Endothelial cell (in vitro differentiated cells): ENCODE data around the gene LTO1. TPM values are rescaled to one million over a fixed set of nuclear protein-coding genes. Genes with fewer than 3 reads are reported as not detected.

Source experiments
- DNase-seq: peaks from one replicate; pipeline ENCODE4 v3.0.0; 2021; ENCODE audit warnings: low spot score
- H3K27ac Mint-ChIP-seq: one replicate; pipeline ENCODE4 v1.8.0; 2021; ENCODE audit warnings: mixed read lengths, inconsistent platforms; ENCODE audit not compliant: unreplicated experiment
- H3K27me3 Mint-ChIP-seq: one replicate; pipeline ENCODE4 v1.8.0; 2021; ENCODE audit warnings: mild to moderate bottlenecking, moderate library complexity, mixed read lengths, inconsistent platforms; ENCODE audit not compliant: unreplicated experiment
- H3K36me3 Mint-ChIP-seq: one replicate; pipeline ENCODE4 v1.8.0; 2021; ENCODE audit warnings: mild to moderate bottlenecking, low read depth, mixed read lengths, inconsistent platforms; ENCODE audit not compliant: unreplicated experiment
- H3K4me1 Mint-ChIP-seq: one replicate; pipeline ENCODE4 v1.8.0; 2021; ENCODE audit warnings: mild to moderate bottlenecking, mixed read lengths, inconsistent platforms; ENCODE audit not compliant: unreplicated experiment
- H3K4me3 Mint-ChIP-seq: one replicate; pipeline ENCODE4 v1.8.0; 2021; ENCODE audit warnings: mild to moderate bottlenecking, mixed read lengths, inconsistent platforms; ENCODE audit not compliant: unreplicated experiment
- H3K9me3 Mint-ChIP-seq: one replicate; pipeline ENCODE4 v1.8.0; 2021; ENCODE audit warnings: mixed read lengths, inconsistent platforms; ENCODE audit not compliant: unreplicated experiment
- total RNA-seq: library from RNA; stranded (reverse); fragmentation: NEBNext Ultra II Directional; extraction: Animal tissue kit (Norgen Biotek cat#: 25700); gene quantifications from one replicate; pipeline ENCODE4 v1.2.1, GENCODE V29; 2021; ENCODE audit not compliant: unreplicated experiment
- TF ChIP-seq, protein P1 (sequence below): fragments of 200-600 bp; sonication (generic); IDR thresholded peaks from one replicate; pipeline ENCODE4 v1.5.0; 2021; ENCODE audit warnings: antibody characterized with exemption; ENCODE audit not compliant: unreplicated experiment

Gene LTO1
- total RNA-seq, 1 donor from 2014 or later: 23.3 TPM

DNA sequence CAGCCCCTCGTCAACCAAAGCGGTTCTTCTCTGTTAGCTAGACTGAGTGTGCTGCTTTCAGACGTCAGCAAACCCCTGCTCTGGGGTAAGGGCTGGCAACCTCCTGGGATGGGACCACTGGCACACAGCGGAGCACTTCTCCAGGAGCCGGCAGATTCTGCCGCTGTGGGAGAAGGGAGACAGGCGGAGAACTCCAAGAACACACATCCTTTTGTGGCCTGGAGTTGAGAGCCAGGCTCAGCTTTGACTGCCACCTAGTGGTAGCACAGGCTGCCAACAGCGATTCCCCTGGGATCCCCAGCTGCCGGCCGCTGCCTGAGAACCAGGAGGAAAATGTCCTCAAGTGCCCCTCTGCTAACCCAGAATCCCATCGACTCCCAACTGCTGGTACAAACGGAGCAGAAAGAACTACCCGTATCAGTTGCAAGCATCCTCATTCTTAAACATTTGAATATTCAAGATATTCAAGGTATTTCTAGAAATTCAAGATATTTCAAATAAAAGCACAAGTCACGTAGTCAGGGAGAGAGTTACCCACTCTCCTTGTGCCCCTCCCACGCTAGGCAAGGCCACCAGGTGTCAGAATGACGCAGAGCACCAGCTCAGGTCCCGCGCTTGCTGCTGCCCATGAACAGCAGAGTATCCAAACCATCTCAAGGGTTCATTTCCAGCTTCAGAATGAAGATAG lies 4.9 kb downstream of the LTO1 start:
- Mint-ChIP-seq H3K4me3 (no peak overlapping the region), H3K27ac (peak overlapping the region; percentile 22), H3K27me3 (peaks cover 6% of the 10 kb centered on the region)

DNA sequence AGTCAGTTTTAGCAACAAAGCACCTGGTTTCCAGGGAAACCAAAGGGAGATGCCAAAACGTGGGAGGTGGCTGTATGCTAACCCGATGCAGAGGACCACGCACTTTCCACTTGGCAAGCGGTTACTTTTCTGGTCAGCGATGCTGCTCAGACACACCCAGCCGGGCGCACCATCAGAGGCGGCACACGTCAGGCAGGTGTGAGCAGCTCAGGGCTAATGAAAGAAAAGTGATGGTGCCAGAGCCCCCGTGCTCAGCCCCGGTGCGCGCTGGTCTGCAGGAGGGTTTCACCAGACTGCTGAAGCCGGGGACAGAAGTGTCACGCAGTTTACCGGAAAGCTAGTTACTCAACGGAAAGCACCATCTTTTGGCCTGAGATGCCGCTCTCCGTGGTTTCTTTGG lies 5.7 kb downstream of the LTO1 start:
- no peak for DNase-seq
- Mint-ChIP-seq H3K27me3 (peaks cover 6% of the 10 kb centered on the region), H3K36me3 (peaks cover 26% of the 10 kb centered on the region), H3K9me3 (no peaks in the 10 kb centered on the region), H3K4me1 (peaks cover 6% of the 10 kb centered on the region), H3K27ac (no peak overlapping the region), H3K4me3 (no peak overlapping the region)
- TF ChIP-seq, protein P1, sequence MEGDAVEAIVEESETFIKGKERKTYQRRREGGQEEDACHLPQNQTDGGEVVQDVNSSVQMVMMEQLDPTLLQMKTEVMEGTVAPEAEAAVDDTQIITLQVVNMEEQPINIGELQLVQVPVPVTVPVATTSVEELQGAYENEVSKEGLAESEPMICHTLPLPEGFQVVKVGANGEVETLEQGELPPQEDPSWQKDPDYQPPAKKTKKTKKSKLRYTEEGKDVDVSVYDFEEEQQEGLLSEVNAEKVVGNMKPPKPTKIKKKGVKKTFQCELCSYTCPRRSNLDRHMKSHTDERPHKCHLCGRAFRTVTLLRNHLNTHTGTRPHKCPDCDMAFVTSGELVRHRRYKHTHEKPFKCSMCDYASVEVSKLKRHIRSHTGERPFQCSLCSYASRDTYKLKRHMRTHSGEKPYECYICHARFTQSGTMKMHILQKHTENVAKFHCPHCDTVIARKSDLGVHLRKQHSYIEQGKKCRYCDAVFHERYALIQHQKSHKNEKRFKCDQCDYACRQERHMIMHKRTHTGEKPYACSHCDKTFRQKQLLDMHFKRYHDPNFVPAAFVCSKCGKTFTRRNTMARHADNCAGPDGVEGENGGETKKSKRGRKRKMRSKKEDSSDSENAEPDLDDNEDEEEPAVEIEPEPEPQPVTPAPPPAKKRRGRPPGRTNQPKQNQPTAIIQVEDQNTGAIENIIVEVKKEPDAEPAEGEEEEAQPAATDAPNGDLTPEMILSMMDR: no peak

More for the DNA sequence above, 4.9 kb downstream of the LTO1 start:
- DNase-seq: peak; percentile 86
- Mint-ChIP-seq H3K9me3 (no peaks in the 10 kb centered on the region), H3K36me3 (peaks cover 22% of the 10 kb centered on the region), H3K4me1 (peaks cover 6% of the 10 kb centered on the region)
- TF ChIP-seq, protein P1: peak; percentile 87

DNA sequence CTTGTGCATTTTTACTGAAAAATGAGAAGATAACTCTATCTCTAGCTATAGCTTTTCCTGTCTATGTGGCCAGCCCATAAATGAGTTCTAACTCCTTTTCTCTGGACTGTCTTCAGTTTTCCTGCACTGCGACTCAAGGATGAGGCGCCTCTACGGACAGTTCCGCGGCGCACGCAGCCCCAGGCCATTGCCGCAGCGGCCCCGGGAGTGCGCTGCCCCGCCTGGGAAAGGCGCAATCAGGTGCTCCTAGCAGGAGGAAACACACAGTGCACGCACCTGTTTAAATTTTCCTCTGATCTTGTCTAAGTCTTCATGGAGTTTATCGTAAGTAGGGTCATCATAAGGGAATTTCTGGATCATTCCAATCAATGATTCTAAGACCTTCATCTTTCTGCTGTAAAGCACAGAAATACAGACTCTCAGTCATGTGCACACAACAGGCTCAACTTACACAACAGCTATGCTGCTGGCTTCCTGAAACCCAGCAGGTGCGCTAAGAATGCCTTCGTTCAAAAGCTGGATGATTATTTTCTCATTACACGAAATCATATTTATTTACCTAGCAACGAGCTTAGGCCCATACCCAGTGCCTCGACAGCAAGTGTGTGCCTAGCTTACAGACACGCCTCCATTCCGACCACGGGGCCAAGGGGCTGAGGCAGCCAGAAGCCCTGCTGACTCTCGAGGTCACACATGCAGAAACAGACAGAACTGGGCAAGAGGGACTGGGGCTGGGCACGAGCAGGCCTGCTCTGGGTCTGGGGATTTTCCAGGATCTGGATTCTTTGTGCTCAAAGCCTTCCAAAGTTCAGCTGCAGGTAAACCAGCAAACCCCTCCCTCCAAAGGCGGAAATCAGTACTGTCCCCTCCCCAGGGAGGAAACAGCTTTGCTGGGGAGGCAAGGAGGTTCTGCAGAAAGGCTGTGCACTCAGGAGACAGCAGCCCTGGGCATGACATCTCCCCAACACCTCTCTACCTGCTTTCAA lies 7.2 kb downstream of the LTO1 start:
- TF ChIP-seq, protein P1: no peak
- H3K27ac Mint-ChIP-seq: no peak overlapping the region
- peaks cover 30% of the 10 kb centered on the region for H3K36me3 Mint-ChIP-seq
- DNase-seq: no peak
- no peaks in the 10 kb centered on the region for H3K4me1 Mint-ChIP-seq
- H3K27me3 Mint-ChIP-seq: peaks cover 4% of the 10 kb centered on the region
- H3K4me3 Mint-ChIP-seq: peak overlapping the region; percentile 5
- no peaks in the 10 kb centered on the region for H3K9me3 Mint-ChIP-seq

DNA sequence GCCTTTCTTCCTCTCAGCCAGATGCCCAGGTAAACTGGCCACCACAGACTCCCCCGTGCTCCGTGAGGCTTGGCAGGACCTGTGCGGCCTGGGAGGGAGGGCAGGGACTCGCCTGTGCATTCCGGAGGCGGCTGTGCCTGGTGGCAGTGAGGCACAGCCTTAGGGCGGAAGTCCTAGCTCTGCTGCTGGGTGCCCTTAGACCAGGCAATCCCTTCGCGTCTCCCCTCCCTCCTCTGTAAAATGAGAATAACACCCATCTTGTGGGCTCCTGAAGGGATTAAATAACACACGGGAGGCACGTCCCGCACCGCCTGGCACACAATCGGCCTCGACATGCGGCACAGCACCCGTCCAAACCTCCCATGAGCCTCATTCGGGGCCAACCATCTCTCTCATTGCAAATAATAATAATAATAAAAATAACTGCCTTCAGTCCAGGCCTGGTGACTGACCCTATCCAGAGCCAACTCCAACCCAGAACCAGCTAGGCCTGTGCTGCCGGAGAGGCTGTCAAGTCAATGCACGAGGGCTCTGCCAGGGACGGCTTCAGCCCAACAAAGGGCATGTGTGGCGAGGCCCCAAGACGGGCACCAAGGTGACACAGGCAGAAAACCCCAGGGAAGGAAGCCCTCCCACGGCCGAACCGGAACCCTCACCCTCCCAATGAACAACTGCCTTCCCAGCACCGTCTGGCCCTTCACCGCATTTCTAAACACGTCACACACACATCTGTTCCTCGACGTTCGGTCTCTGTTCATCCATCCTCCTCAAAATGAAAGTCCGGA lies 8.2 kb downstream of the LTO1 start:
- peaks cover 3% of the 10 kb centered on the region for H3K27me3 Mint-ChIP-seq
- TF ChIP-seq, protein P1: no peak
- no peak overlapping the region for H3K27ac Mint-ChIP-seq
- H3K4me1 Mint-ChIP-seq: no peaks in the 10 kb centered on the region
- peaks cover 30% of the 10 kb centered on the region for H3K36me3 Mint-ChIP-seq
- no peak overlapping the region for H3K4me3 Mint-ChIP-seq
- H3K9me3 Mint-ChIP-seq: no peaks in the 10 kb centered on the region
- no peak for DNase-seq
